Endothelial cell of umbilical vein (primary cell): ENCODE results near the gene SLC25A33. TPM values are rescaled to one million over a fixed set of nuclear protein-coding genes. Genes with fewer than 3 reads are reported as not detected.

Experiments
- BruUV-seq: library from RNA; stranded (reverse); fragments of 400-500 nt; replicated peaks from 2 replicates; lab custom pipeline; 2021; lab: Mats Ljungman, UMichigan
- CTCF ChIA-PET: fragments of 300-600, 350-600 bp; sonication (Branson Sonifier 250); formaldehyde crosslinking; loops from one replicate; lab custom pipeline; 2021; ENCODE audit warnings: antibody characterized with exemption, inconsistent platforms; lab: Charles Lee
- POLR2A ChIA-PET: fragments of 300-600, 350-600 bp; sonication (Branson Sonifier 250); formaldehyde crosslinking; loops from one replicate; lab custom pipeline; 2021; ENCODE audit warnings: antibody characterized with exemption, inconsistent platforms; lab: Charles Lee
- DNase-seq: peaks from one replicate; pipeline ENCODE4 v3.0.0-alpha.2; 2011; ENCODE audit warnings: low read depth, low spot score
- FAIRE-seq: peaks from 2 replicates; lab custom pipeline; 2011; peaks lifted over from hg19 to GRCh38; lab: Jason Lieb, UNC
- H2AFZ ChIP-seq: 2 replicates; pipeline ENCODE4 v1.6.0; 2012; ENCODE audit warnings: low read depth, low read length, control low read depth, inconsistent platforms
- H3K27ac ChIP-seq: 2 replicates; pipeline ENCODE4 v1.5.1; 2011; ENCODE audit warnings: low read depth, mild to moderate bottlenecking, control low read depth, low read length, moderate library complexity; ENCODE audit not compliant: insufficient read depth
- H3K27me3 ChIP-seq, 2 experiments: 2 replicates each; pipeline versions ENCODE4 v1.6.0 to v1.6.1; 2011; ENCODE audit warnings: low read length in 2 of 2, mixed read lengths in 1 of 2; ENCODE audit not compliant: control insufficient read depth in 2 of 2, insufficient read depth in 2 of 2
- H3K36me3 ChIP-seq, 2 experiments: 2 replicates in 1 of 2; 3 replicates in 1 of 2; pipeline ENCODE4 v1.5.1; 2011; ENCODE audit warnings: low read length in 2 of 2, mild to moderate bottlenecking in 1 of 2, moderate library complexity in 1 of 2; ENCODE audit not compliant: control insufficient read depth in 2 of 2, insufficient read depth in 2 of 2; ENCODE audit errors: extremely low read depth in 1 of 2
- H3K4me1 ChIP-seq: 3 replicates; pipeline ENCODE4 v1.5.1; 2011; ENCODE audit warnings: mild to moderate bottlenecking, low read length; ENCODE audit not compliant: control insufficient read depth, insufficient read depth; ENCODE audit errors: extremely low read depth
- H3K4me2 ChIP-seq: 2 replicates; pipeline ENCODE4 v1.6.1; 2011; ENCODE audit warnings: low read length, control low read depth, mixed read lengths; ENCODE audit not compliant: insufficient read depth
- H3K4me3 ChIP-seq, 3 experiments: fragments of 200-600 bp in 1 of 3; sonication (generic), shearing (Covaris generic) in 1 of 3; replicated peaks in 1 of 3; 2 replicates each; pipeline ENCODE4 v1.5.1; 2011 to 2016; ENCODE audit warnings: control low read depth in 3 of 3, low read length in 3 of 3, mild to moderate bottlenecking in 2 of 3, inconsistent platforms in 1 of 3, low read depth in 1 of 3, moderate library complexity in 1 of 3; ENCODE audit not compliant: insufficient read depth in 1 of 3
- H3K79me2 ChIP-seq: 2 replicates; pipeline ENCODE4 v1.6.0; 2012; ENCODE audit warnings: low read length, inconsistent platforms; ENCODE audit not compliant: control insufficient read depth, insufficient read depth
- H3K9ac ChIP-seq: replicated peaks from 2 replicates; pipeline ENCODE3; 2011; ENCODE audit warnings: low read length, control low read depth; ENCODE audit not compliant: insufficient read depth; ENCODE audit errors: extremely low read depth
- H3K9me1 ChIP-seq: replicated peaks from 3 replicates; pipeline ENCODE4 v1.6.0; 2011; ENCODE audit warnings: mild to moderate bottlenecking, low read length; ENCODE audit not compliant: control insufficient read depth, insufficient read depth; ENCODE audit errors: extremely low read depth
- H3K9me3 ChIP-seq: replicated peaks from 2 replicates; pipeline ENCODE4 v1.5.1; 2012; ENCODE audit warnings: low read length, inconsistent platforms; ENCODE audit not compliant: control insufficient read depth, insufficient read depth
- H4K20me1 ChIP-seq: replicated peaks from 2 replicates; pipeline ENCODE3; 2011; ENCODE audit warnings: mild to moderate bottlenecking, low read length; ENCODE audit not compliant: control insufficient read depth, insufficient read depth; ENCODE audit errors: extremely low read depth
- EZH2 ChIP-seq: IDR thresholded peaks from 2 replicates; pipeline ENCODE4 v1.6.1; 2012; ENCODE audit warnings: borderline replicate concordance, low read depth, mild to moderate bottlenecking, moderate library complexity, low read length, inconsistent platforms; ENCODE audit not compliant: severe bottlenecking
- FOS ChIP-seq: IDR thresholded peaks from 2 replicates; pipeline ENCODE4 v1.6.1; 2011; ENCODE audit warnings: mild to moderate bottlenecking, low read length, moderate library complexity, borderline replicate concordance; ENCODE audit not compliant: insufficient read depth
- GATA2 ChIP-seq: IDR thresholded peaks from 2 replicates; pipeline ENCODE4 v1.7.0; 2011; ENCODE audit warnings: low read depth, mild to moderate bottlenecking, moderate library complexity, mixed read lengths, low read length; ENCODE audit not compliant: insufficient read length, insufficient read depth
- JUN ChIP-seq: IDR thresholded peaks from 2 replicates; pipeline ENCODE4 v1.6.1; 2011; ENCODE audit warnings: borderline replicate concordance, low read depth; ENCODE audit not compliant: insufficient read length, insufficient read depth
- MYC ChIP-seq: IDR thresholded peaks from one replicate; pipeline ENCODE4 v1.6.1; 2011; ENCODE audit warnings: mild to moderate bottlenecking, low read depth, low read length
- POLR2A ChIP-seq: IDR thresholded peaks from 2 replicates; pipeline ENCODE4 v1.6.1; 2012; ENCODE audit warnings: low read depth, mild to moderate bottlenecking, control low read depth, low read length
- POLR2AphosphoS5 ChIP-seq: IDR thresholded peaks from 2 replicates; pipeline ENCODE4 v1.6.1; 2012; ENCODE audit warnings: low read depth, mild to moderate bottlenecking, control low read depth, low read length, moderate library complexity; ENCODE audit not compliant: insufficient read depth
- dilution Hi-C: fragments of 300-500 bp; cut with MboI; formaldehyde crosslinking; loops from one replicate; pipeline ENCODE4 v1.15.0; 2019; ENCODE audit warnings: low sequenced_read_pairs; ENCODE audit not compliant: extremely low pct_ligation_motif_present
- intact Hi-C: fragments of 100-400 bp; cut with micrococcal nuclease; formaldehyde crosslinking; loops from one replicate; pipeline ENCODE4 v1.10.0; 2022
- polyA plus RNA-seq, 4 experiments: library from polyadenylated mRNA; depleted of rRNA in 3 of 4; stranded (reverse) in 3 of 4; unstranded in 1 of 4; fragments of >200 nt; gene quantifications; 2 replicates each; pipeline versions ENCODE4 v1.2.1 to v1.2.3, GENCODE V29; 2011 to 2012; ENCODE audit warnings: missing spikeins in 1 of 4
- total RNA-seq: library from RNA; stranded (reverse); gene quantifications from 2 replicates; pipeline ENCODE4 v1.2.3, GENCODE V29; 2021
- TF ChIP-seq, protein P1 (sequence below), 2 donors: IDR thresholded peaks; 1 replicate in 1 of 2; 2 replicates in 1 of 2; pipeline ENCODE4 v1.5.1; 2011; ENCODE audit warnings: low read length in 2 of 2, mild to moderate bottlenecking in 2 of 2, moderate library complexity in 2 of 2, control low read depth in 1 of 2, inconsistent platforms in 1 of 2, low read depth in 1 of 2; ENCODE audit not compliant: insufficient read depth in 1 of 2; ENCODE audit errors: extremely low read depth in 1 of 2
- TF ChIP-seq, protein P2 (sequence below): IDR thresholded peaks from 2 replicates; pipeline ENCODE4 v1.6.1; 2011; ENCODE audit not compliant: insufficient read depth, insufficient read length

SLC25A33 gene
- total and polyA plus RNA-seq, 2 donors (not counting 3 experiments of a cell fraction or from before 2014, with no cell fraction given), result 3.8 to 6.6 TPM

DNA sequence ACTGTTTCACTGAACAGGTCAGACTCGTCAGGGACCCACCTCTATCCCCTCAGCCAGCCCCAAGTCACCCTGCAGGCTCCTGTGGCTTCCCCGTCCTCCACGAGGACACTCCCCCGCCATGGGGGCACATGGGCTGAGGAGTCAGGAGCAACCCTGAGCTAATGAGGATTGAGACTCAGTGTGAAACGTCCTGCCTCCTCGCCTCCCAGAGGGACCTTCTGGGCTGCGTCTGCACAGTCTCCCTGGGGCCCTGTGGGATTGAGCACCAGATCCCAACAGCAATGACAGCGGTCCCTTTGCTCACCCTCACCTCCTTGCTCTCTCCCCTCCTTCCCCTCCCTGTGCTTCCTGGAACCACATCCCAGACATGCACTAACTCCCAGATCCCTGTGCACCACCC lies 18.9 kb upstream of the SLC25A33 start:
- intact Hi-C loops (no loop called here), dilution Hi-C loops (no loop called here)
- H3K4me2 ChIP-seq, result no peak overlapping the region
- H3K27me3 ChIP-seq, result peaks cover 0 to 1% of the 10 kb centered on the region in 2 experiments
- no TSS peak for BruUV-seq
- no peak overlapping the region for H3K9ac ChIP-seq
- no peak for FAIRE-seq
- CTCF ChIA-PET, result interaction anchor here (1.1 kb wide), 1 partner anchor 10 kb away, joined by 3 read pairs; no protein-coding TSS in a partner anchor
- no peaks in the 10 kb centered on the region for H4K20me1 ChIP-seq
- H3K36me3 ChIP-seq, result no peaks in the 10 kb centered on the region
- no peak for DNase-seq
- TF ChIP-seq EZH2, result no peak
- TF ChIP-seq MYC, result no peak
- TF ChIP-seq, protein P1, sequence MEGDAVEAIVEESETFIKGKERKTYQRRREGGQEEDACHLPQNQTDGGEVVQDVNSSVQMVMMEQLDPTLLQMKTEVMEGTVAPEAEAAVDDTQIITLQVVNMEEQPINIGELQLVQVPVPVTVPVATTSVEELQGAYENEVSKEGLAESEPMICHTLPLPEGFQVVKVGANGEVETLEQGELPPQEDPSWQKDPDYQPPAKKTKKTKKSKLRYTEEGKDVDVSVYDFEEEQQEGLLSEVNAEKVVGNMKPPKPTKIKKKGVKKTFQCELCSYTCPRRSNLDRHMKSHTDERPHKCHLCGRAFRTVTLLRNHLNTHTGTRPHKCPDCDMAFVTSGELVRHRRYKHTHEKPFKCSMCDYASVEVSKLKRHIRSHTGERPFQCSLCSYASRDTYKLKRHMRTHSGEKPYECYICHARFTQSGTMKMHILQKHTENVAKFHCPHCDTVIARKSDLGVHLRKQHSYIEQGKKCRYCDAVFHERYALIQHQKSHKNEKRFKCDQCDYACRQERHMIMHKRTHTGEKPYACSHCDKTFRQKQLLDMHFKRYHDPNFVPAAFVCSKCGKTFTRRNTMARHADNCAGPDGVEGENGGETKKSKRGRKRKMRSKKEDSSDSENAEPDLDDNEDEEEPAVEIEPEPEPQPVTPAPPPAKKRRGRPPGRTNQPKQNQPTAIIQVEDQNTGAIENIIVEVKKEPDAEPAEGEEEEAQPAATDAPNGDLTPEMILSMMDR (IDR thresholded peaks at IDR 0.05; ENCODE audit: extremely low read depth in 1 of 2, insufficient read depth in 1 of 2, low read depth in 1 of 2, low read length in 2 of 2), result no peak
- TF ChIP-seq GATA2, result no peak
- TF ChIP-seq, protein P2, sequence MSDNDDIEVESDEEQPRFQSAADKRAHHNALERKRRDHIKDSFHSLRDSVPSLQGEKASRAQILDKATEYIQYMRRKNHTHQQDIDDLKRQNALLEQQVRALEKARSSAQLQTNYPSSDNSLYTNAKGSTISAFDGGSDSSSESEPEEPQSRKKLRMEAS, result no peak
- no peak for TF ChIP-seq POLR2AphosphoS5
- TF ChIP-seq JUN, result no peak
- TF ChIP-seq FOS, result no peak
- TF ChIP-seq POLR2A, result no peak
- H3K9me3 ChIP-seq, result no peaks in the 10 kb centered on the region
- H3K4me1 ChIP-seq, result no peaks in the 10 kb centered on the region
- no peak overlapping the region for H3K4me3 ChIP-seq
- POLR2A ChIA-PET, result no interaction called here
- H3K9me1 ChIP-seq, result no peaks in the 10 kb centered on the region
- H3K27ac ChIP-seq, result no peak overlapping the region
- H3K79me2 ChIP-seq, result no peaks in the 10 kb centered on the region
- H2AFZ ChIP-seq, result no peak overlapping the region
